GM12878 (cell line): ENCODE data around the gene PRDM16. TPM values are rescaled to one million over a fixed set of nuclear protein-coding genes. Genes with fewer than 3 reads are reported as not detected.

Source experiments
- ATAC-seq: fragments of 200-7000 bp; cut with Tn5 transposase; 3 replicates; pipeline ENCODE4 v1.9.1; 2020; ENCODE audit warnings: mild to moderate bottlenecking, moderate library complexity
- BruUV-seq: library from RNA; stranded (reverse); fragments of 400-500 nt; replicated peaks from 2 replicates; lab custom pipeline; 2021; lab: Mats Ljungman, UMichigan
- CTCF ChIA-PET: fragments of 300-600 bp; sonication (Branson Sonifier 250); formaldehyde crosslinking; extraction: SDS; loops from one replicate; lab custom pipeline; 2021; ENCODE audit warnings: inconsistent platforms; lab: Yijun Ruan, JAX
- POLR2A ChIA-PET: fragments of 350-600 bp; formaldehyde crosslinking; extraction: SDS; loops from one replicate; lab custom pipeline; 2021; ENCODE audit warnings: inconsistent platforms; lab: Charles Lee
- RAD21 ChIA-PET: fragments of 300-600 bp; sonication (Branson Sonifier 250); formaldehyde crosslinking; loops from one replicate; lab custom pipeline; 2023; ENCODE audit warnings: antibody characterized with exemption; ENCODE audit not compliant: unreplicated experiment; lab: Charles Lee
- SMC1A ChIA-PET: fragments of 300-600 bp; sonication (Branson Sonifier 250); formaldehyde crosslinking; loops from one replicate; lab custom pipeline; 2023; ENCODE audit not compliant: unreplicated experiment, uncharacterized antibody; lab: Charles Lee
- DNase-seq: peaks from one replicate; pipeline ENCODE4 v3.0.0-alpha.2; 2011; ENCODE audit warnings: low read depth, low spot score
- FAIRE-seq: peaks from 3 replicates; lab custom pipeline; 2011; peaks lifted over from hg19 to GRCh38; lab: Jason Lieb, UNC
- H2AFZ ChIP-seq: 2 replicates; pipeline ENCODE4 v1.6.0; 2011; ENCODE audit warnings: low read depth, low read length, control low read depth; ENCODE audit not compliant: control insufficient read depth
- H3K27ac ChIP-seq: 2 replicates; pipeline ENCODE4 v1.5.1; 2011; ENCODE audit warnings: control low read depth; ENCODE audit not compliant: control insufficient read depth, insufficient read depth
- H3K27me3 ChIP-seq, 2 experiments: replicated peaks in 1 of 2; 2 replicates each; pipeline versions ENCODE4 v1.6.0 to v1.6.1; 2011; ENCODE audit warnings: low read length in 1 of 2; ENCODE audit not compliant: control insufficient read depth in 2 of 2, insufficient read depth in 2 of 2
- H3K36me3 ChIP-seq, 2 experiments: 2 replicates each; pipeline ENCODE4 v1.5.1; 2011; ENCODE audit warnings: low read length in 1 of 2; ENCODE audit not compliant: control insufficient read depth in 2 of 2, insufficient read depth in 2 of 2
- H3K4me1 ChIP-seq: 2 replicates; pipeline ENCODE4 v1.6.1; 2011; ENCODE audit warnings: mild to moderate bottlenecking, low read length, moderate library complexity, mixed read lengths; ENCODE audit not compliant: control insufficient read depth, insufficient read depth
- H3K4me2 ChIP-seq: 2 replicates; pipeline ENCODE4 v1.6.0; 2011; ENCODE audit warnings: control low read depth; ENCODE audit not compliant: control insufficient read depth, insufficient read depth
- H3K4me3 ChIP-seq: fragments of 200-600 bp; sonication (generic); 2 replicates; pipeline ENCODE4 v1.5.1; 2016
- H3K79me2 ChIP-seq: 2 replicates; pipeline ENCODE4 v1.6.0; 2011; ENCODE audit warnings: low read length; ENCODE audit not compliant: control insufficient read depth, insufficient read depth
- H3K9ac ChIP-seq: 2 replicates; pipeline ENCODE4 v1.8.0; 2011; ENCODE audit warnings: low read length, control low read depth, mixed read lengths; ENCODE audit not compliant: control insufficient read depth, insufficient read depth
- H3K9me3 ChIP-seq: replicated peaks from 3 replicates; pipeline ENCODE4 v1.5.1; 2011; ENCODE audit warnings: mild to moderate bottlenecking, low read length; ENCODE audit not compliant: control insufficient read depth, insufficient read depth
- H4K20me1 ChIP-seq: 2 replicates; pipeline ENCODE4 v1.6.0; 2011; ENCODE audit not compliant: control insufficient read depth, insufficient read depth
- CREM ChIP-seq: IDR thresholded peaks from 2 replicates; pipeline ENCODE4 v1.6.1; 2014; ENCODE audit warnings: antibody characterized with exemption, low read depth
- IKZF1 ChIP-seq: fragments of 450-650 bp; conservative IDR thresholded peaks from 2 replicates; pipeline ENCODE4 v1.6.1; 2017; ENCODE audit warnings: antibody characterized with exemption, mild to moderate bottlenecking
- IKZF2 ChIP-seq, 2 experiments: fragments of 450-650 bp; IDR thresholded peaks; 2 replicates each; pipeline ENCODE4 v1.6.1; 2017; ENCODE audit warnings: mild to moderate bottlenecking in 2 of 2, moderate library complexity in 2 of 2
- IRF3 ChIP-seq: fragments of 450-650 bp; IDR thresholded peaks from 2 replicates; pipeline ENCODE4 v1.6.1; 2014; ENCODE audit warnings: mild to moderate bottlenecking
- NFXL1 ChIP-seq: fragments of 450-650 bp; IDR thresholded peaks from 2 replicates; pipeline ENCODE4 v1.6.1; 2017; ENCODE audit warnings: antibody characterized with exemption, mild to moderate bottlenecking, borderline replicate concordance
- RFX5 ChIP-seq: IDR thresholded peaks from 2 replicates; pipeline ENCODE4 v1.6.1; 2011; ENCODE audit warnings: low read depth, low read length, improper control_type of control experiment
- SRF ChIP-seq, 2 experiments: IDR thresholded peaks; 2 replicates each; pipeline ENCODE4 v1.6.1; 2011; ENCODE audit warnings: low read depth in 2 of 2, low read length in 2 of 2, mild to moderate bottlenecking in 1 of 2, moderate library complexity in 1 of 2
- TAF1 ChIP-seq: IDR thresholded peaks from 2 replicates; pipeline ENCODE4 v1.6.1; 2011; ENCODE audit warnings: mild to moderate bottlenecking, low read depth, low read length, borderline replicate concordance
- USF2 ChIP-seq: IDR thresholded peaks from 2 replicates; pipeline ENCODE4 v1.6.1; 2011; ENCODE audit warnings: low read depth, low read length, improper control_type of control experiment, borderline replicate concordance
- WRNIP1 ChIP-seq: IDR thresholded peaks from 2 replicates; pipeline ENCODE4 v1.6.1; 2011; ENCODE audit warnings: low read depth, low read length, improper control_type of control experiment, borderline replicate concordance
- ZNF207 ChIP-seq: fragments of 450-650 bp; IDR thresholded peaks from 2 replicates; pipeline ENCODE4 v1.6.1; 2014; ENCODE audit warnings: antibody characterized with exemption, mild to moderate bottlenecking, borderline replicate concordance
- ZNF384 ChIP-seq: IDR thresholded peaks from 2 replicates; pipeline ENCODE4 v1.6.1; 2012; ENCODE audit warnings: low read depth, mild to moderate bottlenecking, low read length, improper control_type of control experiment, borderline replicate concordance
- WGBS: methylation state at CpG from one replicate; pipeline ENCODE4 v1.1.6; 2016; ENCODE audit warnings: low lambda C conversion rate; ENCODE audit not compliant: insufficient replicate concordance, insufficient coverage; ENCODE audit errors: missing lambda C conversion rate; 5-methylcytosine and 5-hydroxymethylcytosine counted together
- in situ Hi-C: fragments of 300-500 bp; cut with MboI; formaldehyde crosslinking; loops from 9 replicates; pipeline ENCODE4 v1.14.3; 2018; ENCODE audit warnings: mixed read lengths
- intact Hi-C: fragments of 100-400 bp; cut with micrococcal nuclease; formaldehyde crosslinking; loops from one replicate; pipeline ENCODE4 v1.14.2; 2022; ENCODE audit not compliant: unreplicated experiment
- polyA plus RNA-seq, 11 experiments: library from polyadenylated mRNA; depleted of rRNA in 4 of 11; unstranded in 6 of 11; stranded (reverse) in 5 of 11; fragments of >200 nt; fragmentation: Nextera tagmentation in 4 of 11; fragmentation: Illumina TruSeq in 1 of 11; extraction: Ambion mirVana in 4 of 11; extraction: Trizol in 1 of 11; gene quantifications; 1 replicate in 1 of 11; 2 replicates in 10 of 11; pipeline versions ENCODE4 v1.2.1 to v1.2.3, GENCODE V29; 2011 to 2016; ENCODE audit warnings: inconsistent platforms in 2 of 11, missing spikeins in 2 of 11, low read depth in 1 of 11
- total RNA-seq, 4 experiments: library from RNA; depleted of rRNA in 3 of 4; stranded (reverse); fragments of >200 nt in 3 of 4; fragmentation: Illumina TruSeq in 1 of 4; extraction: Trizol in 1 of 4; gene quantifications; 2 replicates each; pipeline versions ENCODE4 v1.2.1 to v1.2.3, GENCODE V29; 2013 to 2021
- TF ChIP-seq, protein P1 (sequence below): IDR thresholded peaks from 2 replicates; pipeline ENCODE4 v1.6.1; 2012; ENCODE audit warnings: low read length, inconsistent platforms

Gene PRDM16
- total and polyA plus RNA-seq, 10 of the 15 experiments (the other 5 are each of a cell fraction or from before 2014, with no cell fraction given) = 0.03 TPM; not detected in 9

GRCh38 chr1:3022976-3023375 is 46.0 kb upstream of the PRDM16 start:
- ChIA-PET CTCF (no interaction called here), POLR2A (no interaction called here), RAD21 (no interaction called here), SMC1A (no interaction called here)
- no peak overlapping the region for H3K27ac ChIP-seq
- H2AFZ ChIP-seq = no peak overlapping the region
- no peak overlapping the region for H3K4me2 ChIP-seq
- in situ Hi-C loops (no loop called here), intact Hi-C loops (no loop called here)
- no peaks in the 10 kb centered on the region for H4K20me1 ChIP-seq
- no peaks in the 10 kb centered on the region for H3K36me3 ChIP-seq
- H3K4me3 ChIP-seq = no peak overlapping the region
- DNase-seq (no peak), ATAC-seq (no peak), FAIRE-seq (no peak)
- H3K27me3 ChIP-seq = no peaks in the 10 kb centered on the region
- TF ChIP-seq TAF1 (no peak), IKZF2 (IDR thresholded peaks at IDR 0.05) (no peak), NFXL1 (no peak), IKZF1 (no peak), ZNF384 (no peak), RFX5 (no peak), ZNF207 (no peak), CREM (no peak), USF2 (no peak), IRF3 (no peak), SRF (IDR thresholded peaks at IDR 0.05; ENCODE audit: low read depth in 2 of 2, low read length in 2 of 2) (no peak), WRNIP1 (no peak)
- TF ChIP-seq, protein P1, sequence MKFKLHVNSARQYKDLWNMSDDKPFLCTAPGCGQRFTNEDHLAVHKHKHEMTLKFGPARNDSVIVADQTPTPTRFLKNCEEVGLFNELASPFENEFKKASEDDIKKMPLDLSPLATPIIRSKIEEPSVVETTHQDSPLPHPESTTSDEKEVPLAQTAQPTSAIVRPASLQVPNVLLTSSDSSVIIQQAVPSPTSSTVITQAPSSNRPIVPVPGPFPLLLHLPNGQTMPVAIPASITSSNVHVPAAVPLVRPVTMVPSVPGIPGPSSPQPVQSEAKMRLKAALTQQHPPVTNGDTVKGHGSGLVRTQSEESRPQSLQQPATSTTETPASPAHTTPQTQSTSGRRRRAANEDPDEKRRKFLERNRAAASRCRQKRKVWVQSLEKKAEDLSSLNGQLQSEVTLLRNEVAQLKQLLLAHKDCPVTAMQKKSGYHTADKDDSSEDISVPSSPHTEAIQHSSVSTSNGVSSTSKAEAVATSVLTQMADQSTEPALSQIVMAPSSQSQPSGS = no peak
- H3K9me3 ChIP-seq = no peaks in the 10 kb centered on the region
- BruUV-seq = no TSS peak
- no peak overlapping the region for H3K9ac ChIP-seq
- H3K4me1 ChIP-seq = no peaks in the 10 kb centered on the region
- 57% methylated on average over 14 of the region's 14 CpGs for WGBS
- no peaks in the 10 kb centered on the region for H3K79me2 ChIP-seq
